KG1 (cell line): ENCODE measurements around the gene TMEM272.

ENCODE experiments used
- DNase-seq: peaks from one replicate; lab custom pipeline; 2025; lab: John Stamatoyannopoulos, UW

TMEM272 gene

DNA sequence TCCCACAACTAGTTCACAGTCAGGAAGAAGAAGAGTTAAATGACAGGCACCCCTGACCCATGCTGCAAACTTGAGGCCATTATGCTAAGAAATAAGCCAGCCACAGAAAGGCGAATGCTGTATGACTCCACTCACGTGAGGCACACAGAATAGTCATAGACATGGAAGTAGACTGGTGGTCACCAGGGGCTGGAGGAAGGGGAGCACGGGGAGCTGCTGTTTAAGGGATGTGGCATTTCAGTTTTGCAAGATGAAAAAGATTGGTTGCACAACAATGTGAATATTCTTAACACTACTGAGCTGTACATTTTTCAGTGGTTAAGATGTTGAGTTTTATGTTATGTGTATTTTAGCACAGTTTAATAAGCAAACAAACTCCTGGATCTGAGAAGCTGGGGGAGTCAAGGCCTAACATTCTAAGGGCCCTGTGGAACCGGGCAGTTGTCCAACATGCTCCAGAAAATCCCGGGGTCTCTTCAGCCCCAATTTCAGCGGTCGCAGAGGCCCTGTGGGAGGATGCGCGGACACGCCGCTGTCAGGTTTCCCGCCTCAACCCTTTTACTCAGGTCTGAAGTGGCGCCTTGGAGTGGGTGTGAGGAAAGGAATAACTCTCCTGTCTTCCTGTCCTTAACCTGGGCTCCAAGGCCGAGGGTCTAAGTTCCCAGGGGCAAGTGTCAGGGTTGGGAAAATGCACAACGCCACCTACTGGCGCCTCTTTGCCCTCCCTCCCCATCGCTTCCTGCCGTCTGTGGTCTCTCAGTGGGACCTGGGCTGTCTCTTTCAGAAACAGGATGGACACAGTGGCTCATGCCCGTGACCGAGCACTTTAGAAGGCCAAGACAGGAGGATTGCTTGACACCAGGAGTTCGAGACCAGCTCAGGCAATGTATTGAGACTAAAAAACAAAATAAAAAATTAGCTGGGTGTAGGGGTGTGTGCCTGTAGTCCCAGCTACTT, 4.4 kb upstream of the TMEM272 start:
- no peak for DNase-seq

DNA sequence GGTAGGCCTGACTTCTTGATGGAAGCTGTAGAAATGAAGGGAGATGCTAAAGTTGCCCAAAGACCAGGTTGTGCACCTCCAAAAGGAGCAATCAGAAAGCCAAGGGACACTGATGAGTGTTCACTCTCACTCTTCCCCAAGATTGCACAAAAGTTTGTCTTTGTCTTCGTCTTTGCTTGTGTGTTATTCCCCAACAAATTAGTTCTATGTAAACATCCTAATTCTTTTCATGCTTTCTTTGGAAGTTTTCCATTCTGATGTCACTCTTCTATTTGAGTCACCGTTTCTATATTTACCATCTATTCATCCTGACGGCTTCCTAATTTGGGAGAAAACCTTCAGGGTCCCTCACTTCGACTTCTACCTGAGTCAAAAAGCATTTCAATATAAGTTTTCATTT, 3.7 kb upstream of the TMEM272 start:
- no peak for DNase-seq

DNA sequence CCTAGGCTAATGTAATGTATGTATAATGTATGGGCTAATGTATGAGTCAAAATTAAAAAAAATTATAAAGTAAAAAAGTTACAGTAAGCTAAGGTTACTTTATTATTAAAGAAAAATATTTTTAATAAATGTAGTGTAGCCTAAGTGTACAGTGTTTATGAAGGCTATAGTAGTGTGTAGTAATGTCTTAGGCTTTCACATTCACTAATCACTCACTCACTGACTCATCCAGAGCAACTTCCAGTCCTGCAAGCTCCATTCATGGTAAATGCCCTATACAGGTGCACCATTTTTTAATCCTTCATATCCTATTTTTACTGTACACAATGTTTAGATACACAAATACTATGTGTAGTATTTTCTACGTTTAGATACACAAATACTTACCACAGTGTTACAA, 1.8 kb upstream of the TMEM272 start:
- DNase-seq = no peak

DNA sequence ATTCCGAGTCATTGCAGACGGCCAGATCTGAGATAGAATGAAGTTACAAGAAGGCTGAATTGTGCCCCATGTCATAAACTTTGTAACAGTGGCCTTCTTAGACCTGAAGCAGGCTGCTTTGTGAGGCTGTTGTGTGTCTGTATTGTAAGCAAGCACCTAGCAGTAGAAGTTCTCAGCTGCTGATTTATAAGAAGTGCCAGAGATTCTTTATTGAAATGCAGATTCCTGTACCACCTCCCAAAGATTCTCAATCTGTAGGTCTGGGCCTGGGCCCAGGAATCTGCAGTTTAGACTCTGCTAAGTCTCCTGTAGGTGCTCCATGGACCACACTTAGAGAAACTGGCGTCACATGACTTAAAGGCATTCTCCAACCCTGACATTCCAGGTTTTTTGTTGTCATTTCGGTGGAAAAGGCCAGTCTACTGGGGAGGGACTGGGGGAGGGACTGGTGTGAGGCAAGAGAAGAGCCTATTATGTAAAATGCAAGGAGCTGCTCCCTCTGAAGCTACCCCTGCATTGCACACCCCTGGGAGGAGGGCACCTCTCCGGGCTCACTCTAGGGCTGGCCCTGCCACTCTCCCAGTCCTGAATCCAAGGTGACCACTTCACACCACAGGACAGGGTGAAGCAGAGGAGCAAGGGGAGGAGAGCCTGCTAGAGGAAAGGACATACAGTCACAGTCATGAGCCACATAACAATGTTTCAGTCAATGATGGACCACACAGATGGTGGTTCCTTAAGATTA, 769 bp upstream of the TMEM272 start:
- DNase-seq = no peak

DNA sequence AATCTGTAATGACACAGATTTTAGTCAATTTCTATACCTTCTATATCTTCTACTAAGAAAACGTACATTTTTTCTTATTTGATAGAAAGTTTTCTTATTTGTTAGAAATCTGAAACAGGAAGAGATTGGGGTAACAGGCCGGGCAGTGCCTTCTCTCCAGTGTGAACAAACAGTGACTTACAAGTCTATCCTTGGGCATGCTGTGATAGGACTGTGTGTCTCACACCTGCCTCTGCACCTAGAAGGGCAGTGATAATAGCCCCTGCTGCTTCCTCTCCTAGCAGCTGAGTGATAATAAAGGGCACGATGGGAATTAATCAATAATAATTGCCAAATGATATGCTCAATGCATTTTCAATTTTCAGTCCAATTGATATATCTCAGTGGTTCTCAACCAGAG, 1.4 kb downstream of the TMEM272 start:
- no peak for DNase-seq

DNA sequence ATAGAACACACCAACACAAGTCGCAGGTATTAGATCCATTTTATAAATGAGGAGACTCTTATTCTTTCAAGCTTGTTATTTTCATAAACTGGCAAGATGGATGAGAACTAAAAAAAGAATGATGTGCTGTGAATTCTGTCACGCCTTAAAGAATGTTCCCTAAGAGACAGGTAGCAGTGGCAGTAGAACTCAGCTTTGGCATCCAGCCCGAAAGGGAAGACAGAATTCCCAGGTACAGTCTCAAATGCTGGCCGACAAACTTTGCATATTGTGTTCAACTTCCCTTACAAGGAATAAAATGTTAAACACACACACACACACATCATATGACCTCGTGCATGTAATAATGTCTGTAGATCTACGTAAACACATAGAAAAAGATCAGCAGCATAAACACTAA, 3.2 kb downstream of the TMEM272 start:
- no peak for DNase-seq

DNA sequence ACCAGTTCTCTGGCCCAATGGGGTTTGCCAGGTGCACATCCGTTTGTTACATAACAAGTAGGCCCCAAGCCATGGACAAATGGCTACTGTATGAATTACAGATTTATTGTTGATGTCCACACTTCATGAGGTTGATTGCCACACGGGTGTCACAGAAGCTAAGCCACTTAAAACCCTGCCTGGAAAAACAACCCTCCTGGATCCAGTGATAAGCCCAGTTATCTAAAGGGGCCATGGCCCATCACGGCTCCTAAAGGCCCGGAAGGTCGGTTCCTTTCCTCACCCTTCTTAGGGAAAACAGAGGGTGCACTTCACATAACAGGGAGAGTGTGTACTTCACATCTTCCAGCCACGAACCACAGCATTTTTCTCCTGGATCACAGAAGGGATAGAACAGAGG, 4.1 kb downstream of the TMEM272 start:
- no peak for DNase-seq

DNA sequence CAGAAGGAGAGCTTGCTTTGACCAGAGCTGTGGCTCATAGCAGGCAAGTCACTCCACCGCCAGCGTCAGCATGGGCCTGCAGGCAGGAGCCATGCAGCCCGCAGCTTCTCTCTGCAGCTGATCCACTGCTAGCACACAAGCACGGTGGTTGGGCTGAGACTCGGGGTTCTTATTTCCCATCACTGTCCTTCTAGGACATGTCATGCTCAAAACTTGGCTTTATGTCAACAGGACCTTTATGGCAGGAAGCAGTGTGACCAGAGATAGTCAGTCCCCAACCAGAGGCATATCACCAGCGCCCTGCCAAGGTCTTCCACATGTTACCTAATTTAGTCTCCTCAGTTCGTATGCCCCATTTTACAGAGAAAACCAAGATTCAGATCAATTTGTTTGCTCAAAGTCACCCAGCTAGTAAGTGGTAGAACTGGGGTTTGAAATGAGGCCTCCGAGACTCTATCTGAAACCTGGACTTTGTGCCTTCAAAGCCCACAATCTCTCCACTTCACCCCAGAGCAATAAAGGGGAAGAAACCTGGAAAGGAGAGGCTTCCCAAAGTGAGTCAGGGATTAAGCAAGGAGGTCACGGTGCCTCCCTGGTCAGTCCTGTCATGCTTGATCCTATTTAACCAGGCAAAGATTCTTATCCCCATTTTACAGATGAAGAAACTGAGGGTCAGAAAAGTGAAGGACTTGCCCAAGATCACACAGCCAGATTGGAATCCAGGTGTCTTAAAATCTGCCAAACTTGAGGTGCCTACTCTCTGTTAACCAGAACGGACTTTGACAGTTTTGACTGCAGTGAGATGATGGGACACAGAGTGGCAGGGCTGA, 5.1 kb downstream of the TMEM272 start:
- no peak for DNase-seq

DNA sequence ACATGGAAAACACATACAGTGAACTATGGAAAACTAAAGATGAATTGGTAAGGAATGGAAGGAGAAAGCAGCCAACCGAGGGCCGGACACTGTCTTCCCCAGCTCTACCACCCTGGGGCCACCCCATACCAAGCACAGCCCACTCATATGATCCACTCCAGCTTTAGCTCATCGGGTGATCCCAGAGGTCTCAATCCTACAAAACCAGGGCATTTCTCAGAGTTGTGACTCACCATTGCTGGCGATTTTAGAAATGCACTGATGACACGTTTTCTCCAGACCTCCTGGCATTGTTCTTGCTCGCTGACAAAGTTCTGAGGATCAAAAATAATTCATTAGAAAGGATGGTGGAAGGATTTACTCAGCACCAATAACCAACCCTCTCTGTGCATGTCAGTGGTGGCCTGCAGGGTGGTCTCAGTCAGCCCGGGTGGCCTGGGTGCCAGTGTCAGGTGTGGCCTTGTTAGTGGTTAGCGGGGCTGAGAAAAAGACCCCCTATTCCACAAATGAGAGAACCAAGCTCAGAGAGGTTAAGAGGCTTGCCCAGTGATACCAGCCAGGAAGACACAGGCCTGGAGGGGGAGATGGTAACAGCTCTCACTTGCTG, 6.6 kb downstream of the TMEM272 start:
- no peak for DNase-seq

DNA sequence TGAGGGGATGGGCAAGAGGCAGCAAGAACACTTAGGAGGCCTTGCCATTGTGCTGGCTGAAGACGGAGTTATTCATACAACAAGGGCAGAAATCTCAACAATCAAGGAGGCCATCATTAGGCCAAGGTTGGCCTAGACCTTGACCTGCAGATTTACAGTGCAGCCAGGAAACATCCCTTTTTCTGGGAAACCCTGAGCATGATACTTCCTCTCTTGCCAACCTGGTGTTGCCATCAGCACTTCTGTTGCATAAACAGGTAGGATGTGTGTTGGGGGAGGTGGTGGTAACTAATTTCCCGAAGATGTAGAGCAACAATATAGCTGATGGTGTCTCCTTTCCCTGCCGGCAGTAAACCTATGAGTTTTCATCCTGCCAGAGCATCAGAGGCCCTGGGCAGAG, 8.0 kb downstream of the TMEM272 start:
- DNase-seq = no peak

DNA sequence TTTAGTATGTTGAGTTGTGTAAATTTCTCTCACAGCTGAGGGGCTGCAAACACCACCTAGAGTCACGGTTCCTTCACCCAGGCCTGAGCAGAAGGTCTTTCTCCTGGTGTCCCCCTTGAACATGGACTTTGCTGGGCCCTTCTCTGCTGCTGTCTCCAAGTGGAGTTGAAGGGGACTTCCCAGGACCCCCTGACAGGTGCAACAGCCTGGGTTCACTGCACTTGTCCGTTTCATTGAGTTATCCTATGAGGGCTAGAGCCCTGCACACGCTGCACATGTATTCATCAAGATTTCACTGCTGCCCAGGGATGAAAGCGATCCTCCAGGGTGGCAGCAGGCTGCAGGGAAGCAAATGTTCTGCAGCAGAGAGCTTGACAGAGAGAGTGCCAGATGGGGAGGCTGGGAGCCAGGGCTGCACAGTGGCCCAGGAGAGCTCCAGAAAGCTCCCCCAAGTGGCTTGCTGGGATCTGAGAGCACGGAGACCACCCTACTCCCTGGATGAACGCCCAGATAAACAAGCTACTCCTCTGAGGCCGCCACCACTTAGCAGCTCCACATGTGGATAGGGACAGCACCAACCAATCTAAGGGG, 10.3 kb downstream of the TMEM272 start:
- DNase-seq = no peak

DNA sequence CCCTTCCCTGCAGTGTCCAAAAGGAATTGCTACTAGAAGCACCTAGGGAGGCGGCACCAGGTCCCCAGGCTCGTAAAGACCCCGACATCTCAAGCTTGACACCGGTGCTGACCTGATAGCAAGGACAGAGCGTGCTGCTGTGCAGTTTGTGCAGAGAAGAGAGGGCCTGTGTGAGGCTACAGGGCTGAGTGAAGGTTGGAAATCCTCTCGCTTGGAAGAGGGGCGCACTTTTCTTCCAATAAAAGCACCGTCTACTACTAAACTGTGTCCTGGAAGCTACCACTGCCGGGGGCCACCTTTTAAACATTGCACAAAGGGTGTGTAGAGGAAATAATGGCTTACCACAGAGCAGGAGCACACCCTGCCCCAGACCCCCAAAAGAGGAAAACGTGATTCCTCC, 11.0 kb downstream of the TMEM272 start:
- DNase-seq = no peak

DNA sequence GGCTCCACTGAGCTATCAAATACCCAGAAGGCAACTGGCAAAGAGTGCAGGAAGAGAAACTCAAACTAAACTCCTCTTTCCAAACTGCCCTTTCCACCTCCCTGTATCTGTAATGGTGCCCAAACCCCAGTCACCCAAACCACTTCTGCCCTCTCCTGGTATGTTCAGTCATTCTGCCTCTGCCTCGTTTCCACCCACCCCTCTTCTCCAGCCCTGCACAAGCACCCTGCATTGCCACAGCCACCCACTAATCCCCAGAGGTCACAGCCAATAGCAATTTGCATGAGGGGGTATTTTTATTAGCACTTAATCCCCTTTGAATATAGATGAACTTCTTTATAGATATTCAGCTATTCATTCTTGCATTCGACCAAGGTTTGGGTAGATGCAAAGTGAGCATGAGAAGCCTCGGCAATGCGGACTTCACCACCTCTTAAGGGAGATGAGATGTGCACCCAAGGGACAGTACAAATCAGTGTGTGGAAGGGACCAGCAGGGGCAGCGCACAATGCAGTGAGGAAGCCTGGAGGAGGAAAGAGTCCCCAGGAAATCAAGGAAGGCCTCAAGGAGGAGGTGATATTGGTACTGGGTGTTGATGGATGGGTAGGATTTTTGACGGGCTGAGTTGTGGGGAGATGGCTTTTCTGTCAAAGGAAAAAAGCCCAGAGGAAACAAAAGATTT, 12.4 kb downstream of the TMEM272 start:
- DNase-seq = no peak

DNA sequence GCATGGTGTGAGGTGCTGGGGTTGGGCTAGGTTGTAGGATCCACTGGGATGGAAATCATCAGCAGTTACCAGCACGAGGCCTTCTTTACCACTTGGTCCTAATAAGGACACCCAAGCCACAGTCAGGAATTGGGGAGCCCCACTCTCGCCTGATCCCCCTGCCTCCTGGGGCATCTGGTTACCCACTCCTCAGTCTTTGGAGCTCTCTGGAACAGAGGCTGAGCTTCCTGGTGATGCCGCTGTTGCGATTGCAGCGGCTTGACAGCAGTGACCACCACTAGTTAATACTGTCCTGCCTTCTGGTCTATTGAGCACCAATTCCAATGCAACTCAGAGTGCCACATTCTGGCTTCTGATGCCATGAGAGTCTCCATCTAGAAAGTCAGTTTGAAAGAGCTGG, 13.5 kb downstream of the TMEM272 start:
- no peak for DNase-seq

DNA sequence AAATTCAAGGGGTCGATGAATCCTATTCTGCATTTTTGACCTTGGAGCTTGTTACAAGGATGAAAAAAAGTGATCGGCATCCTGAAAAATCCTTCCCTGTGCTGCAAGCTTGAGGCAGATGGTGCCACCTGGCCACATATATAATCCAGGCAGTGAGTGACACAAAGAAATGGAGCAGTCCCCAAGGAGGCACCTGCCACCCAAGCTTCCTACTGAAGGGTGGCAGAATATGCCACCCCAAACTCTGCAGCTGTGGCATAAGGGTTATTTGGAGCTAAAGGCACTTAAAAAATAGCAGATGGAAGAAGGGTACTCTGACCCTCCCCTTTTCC, 15.4 kb downstream of the TMEM272 start:
- DNase-seq = no peak

DNA sequence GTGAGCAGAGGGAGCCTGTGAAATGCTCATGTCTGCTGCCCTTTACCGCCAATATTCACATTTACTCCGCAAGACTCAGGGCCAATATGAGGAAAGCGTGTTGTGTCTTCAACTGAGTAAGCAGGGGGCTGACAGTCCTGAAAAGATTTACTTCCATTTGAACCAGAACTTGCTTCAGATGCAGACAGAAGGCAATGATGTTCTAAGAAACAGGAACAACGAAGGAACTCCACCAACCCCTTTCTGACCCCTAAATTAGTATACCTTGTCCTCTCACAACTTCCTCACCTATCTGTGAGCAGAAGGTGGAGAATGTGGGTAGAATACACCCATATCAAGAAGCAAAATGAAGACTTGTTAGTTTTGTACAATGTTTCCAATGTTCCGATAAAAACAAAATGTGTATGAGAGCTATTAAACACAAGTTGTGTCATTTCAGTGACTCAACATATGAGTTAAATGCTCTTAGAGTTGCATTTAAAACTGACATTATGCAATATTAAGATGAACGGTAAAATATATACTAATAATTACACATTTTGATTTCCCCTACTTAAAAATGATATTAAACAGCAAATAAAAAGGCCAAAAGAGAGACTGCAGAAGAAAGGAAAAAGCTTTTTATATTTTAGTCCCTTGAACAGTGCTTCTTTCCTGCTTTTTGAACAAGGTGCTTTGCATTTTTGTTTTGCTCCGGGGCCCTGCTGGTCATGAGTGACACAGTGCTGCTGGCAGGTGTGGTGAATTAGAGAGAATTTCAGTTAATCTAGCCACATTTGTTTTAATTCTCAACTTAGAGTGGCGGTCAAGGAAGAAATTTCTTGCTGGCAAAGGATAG, 16.0 kb downstream of the TMEM272 start:
- no peak for DNase-seq

DNA sequence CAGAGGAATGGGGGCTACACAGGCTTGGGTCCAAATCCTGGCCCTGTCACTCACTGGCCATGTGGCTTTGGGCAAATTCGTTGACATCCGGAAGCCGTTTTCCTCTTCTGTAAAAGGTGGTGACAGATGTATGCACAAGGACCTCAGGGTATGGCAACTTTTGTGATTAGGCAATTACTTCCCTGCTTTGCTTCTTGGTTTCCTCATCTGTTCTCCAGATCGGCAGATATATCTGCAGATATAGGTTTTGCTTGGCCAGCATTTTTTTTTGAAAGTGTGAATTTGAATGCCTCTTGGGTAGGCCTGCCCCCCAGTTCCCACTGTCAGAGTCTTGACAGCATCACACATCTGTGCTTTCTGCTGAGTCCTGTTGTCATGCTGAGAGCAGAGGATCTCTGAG, 17.7 kb downstream of the TMEM272 start:
- DNase-seq = no peak

DNA sequence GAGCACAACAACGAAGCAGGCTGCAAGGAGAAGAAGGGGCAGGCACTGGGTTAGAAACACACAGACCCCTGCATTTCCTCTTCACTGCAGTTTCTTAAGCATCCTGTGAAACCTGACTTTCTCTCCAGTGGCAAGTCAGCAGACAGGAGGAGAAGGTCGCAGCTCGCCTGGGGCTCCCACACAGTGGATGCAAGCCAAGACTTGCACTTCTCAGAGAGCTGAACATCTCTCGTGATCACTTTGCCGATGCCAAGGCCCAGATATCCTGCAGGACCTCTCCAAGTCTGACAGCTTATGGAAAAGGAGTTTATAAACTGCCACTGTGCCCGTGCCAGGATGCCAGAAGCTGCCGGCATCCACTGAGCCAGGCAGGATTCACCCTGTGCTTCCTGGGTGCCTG, 18.4 kb downstream of the TMEM272 start:
- DNase-seq = no peak

DNA sequence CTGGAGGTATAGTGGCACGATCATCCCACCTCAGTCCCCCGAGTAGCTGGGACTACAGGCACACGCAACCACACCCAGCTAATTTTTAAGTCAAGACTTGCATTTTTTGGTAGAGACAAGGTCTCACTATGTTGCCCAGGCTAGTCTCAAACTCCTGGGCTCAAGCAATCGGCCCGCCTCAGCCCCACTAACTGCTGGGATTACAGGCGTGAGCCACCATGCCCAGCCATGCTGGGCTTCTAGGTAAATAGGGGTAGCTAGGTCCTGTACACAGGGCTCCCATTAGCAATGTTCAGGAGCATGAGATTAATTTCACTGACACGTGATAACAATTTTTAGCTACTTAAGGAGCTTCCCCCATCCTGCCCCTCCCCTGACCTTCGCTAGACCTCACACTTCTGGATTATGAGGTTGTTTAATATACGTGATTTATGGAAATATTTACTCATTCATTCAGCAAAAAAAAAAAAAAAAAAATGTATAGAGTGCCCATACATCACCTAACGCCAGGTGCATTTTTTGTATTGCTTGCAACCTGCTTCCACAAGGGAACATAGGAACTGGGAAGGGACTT, 19.2 kb downstream of the TMEM272 start:
- DNase-seq = no peak

DNA sequence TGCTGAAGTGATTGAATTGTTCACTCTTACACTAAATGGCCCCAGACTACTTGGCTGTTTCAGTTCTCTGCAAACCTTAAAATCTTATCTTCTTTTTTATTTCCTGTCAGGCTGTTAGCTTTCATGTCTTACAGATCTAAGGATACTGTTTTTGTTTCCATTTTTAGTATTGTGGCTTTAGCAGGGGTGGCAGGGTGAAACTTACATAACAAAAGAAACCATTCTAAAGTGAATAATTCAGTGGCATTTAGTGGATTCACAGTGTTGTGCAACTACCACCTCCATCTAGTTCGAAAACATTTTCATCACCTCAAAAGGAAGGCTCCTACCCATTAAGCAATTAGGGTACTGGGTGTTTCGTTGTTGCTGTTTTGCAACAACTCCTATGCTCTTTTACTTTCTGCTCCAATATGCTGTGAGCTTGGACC, 19.8 kb downstream of the TMEM272 start:
- peak; percentile 39 for DNase-seq
